A549 (cell line): Measurements from ENCODE around the gene KRT37.

Experiments
- BHLHE40 ChIP-seq: IDR thresholded peaks from 2 replicates; pipeline ENCODE4 v1.6.1; 2012; ENCODE audit warnings: low read depth, low read length, inconsistent platforms
- CBX2 ChIP-seq: fragments of 200-600 bp; sonication (generic); IDR thresholded peaks from 2 replicates; pipeline ENCODE4 v1.6.1; 2016; ENCODE audit warnings: low read depth, mild to moderate bottlenecking, borderline replicate concordance
- CEBPB ChIP-seq, 2 experiments: fragments of >200 bp in 1 of 2; sonication (Bioruptor Twin) in 1 of 2; formaldehyde crosslinking in 1 of 2; IDR thresholded peaks; 2 replicates each; pipeline ENCODE4 v1.6.1; 2012 to 2016
- NR3C1 ChIP-seq: fragments of >200 bp; sonication (Bioruptor Twin); formaldehyde crosslinking; IDR thresholded peaks from 3 replicates; pipeline ENCODE4 v1.6.1; 2017
- PHF8 ChIP-seq: fragments of 200-600 bp; sonication (generic); IDR thresholded peaks from 2 replicates; pipeline ENCODE4 v1.6.1; 2016; ENCODE audit warnings: low read depth, mild to moderate bottlenecking, antibody characterized with exemption, moderate library complexity, borderline replicate concordance
- POLR2A ChIP-seq: IDR thresholded peaks from 2 replicates; pipeline ENCODE4 v1.6.1; 2012; ENCODE audit warnings: mild to moderate bottlenecking, low read length
- TF ChIP-seq, protein P1 (sequence below): fragments of >200 bp; sonication (Bioruptor Twin); formaldehyde crosslinking; IDR thresholded peaks from 3 replicates; pipeline ENCODE4 v1.5.1; 2016
- TF ChIP-seq, protein P2 (sequence below): fragments of 200-600 bp; sonication (generic); IDR thresholded peaks from 2 replicates; pipeline ENCODE4 v1.6.1; 2016; ENCODE audit warnings: antibody characterized with exemption, mild to moderate bottlenecking, moderate library complexity
- TF ChIP-seq, protein P3 (sequence below): IDR thresholded peaks from 2 replicates; pipeline ENCODE4 v1.6.1; 2012; ENCODE audit warnings: low read depth, borderline replicate concordance

DNA sequence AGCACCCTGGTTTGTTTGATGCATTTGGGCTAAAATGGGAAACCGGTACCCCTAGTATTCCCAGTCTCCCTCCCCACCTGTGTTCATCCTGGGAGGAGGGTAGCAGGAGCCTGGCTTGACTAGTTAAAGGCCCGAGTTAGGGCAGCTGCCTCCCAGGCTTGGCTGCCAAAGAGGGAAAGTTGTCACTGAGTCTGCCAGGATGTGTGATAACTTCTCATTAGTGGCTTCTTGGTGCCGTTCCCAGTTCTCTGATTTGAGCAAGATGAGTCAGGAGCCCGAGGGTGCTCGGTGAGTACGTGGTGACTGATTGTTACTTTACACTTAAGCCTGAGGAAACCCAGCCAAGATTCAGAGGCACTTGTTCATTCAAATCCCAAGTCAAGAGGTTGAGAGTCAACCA lies 40.3 kb upstream of the KRT37 start:
- TF ChIP-seq, protein P1, sequence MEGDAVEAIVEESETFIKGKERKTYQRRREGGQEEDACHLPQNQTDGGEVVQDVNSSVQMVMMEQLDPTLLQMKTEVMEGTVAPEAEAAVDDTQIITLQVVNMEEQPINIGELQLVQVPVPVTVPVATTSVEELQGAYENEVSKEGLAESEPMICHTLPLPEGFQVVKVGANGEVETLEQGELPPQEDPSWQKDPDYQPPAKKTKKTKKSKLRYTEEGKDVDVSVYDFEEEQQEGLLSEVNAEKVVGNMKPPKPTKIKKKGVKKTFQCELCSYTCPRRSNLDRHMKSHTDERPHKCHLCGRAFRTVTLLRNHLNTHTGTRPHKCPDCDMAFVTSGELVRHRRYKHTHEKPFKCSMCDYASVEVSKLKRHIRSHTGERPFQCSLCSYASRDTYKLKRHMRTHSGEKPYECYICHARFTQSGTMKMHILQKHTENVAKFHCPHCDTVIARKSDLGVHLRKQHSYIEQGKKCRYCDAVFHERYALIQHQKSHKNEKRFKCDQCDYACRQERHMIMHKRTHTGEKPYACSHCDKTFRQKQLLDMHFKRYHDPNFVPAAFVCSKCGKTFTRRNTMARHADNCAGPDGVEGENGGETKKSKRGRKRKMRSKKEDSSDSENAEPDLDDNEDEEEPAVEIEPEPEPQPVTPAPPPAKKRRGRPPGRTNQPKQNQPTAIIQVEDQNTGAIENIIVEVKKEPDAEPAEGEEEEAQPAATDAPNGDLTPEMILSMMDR = no peak
- no peak for TF ChIP-seq PHF8
- TF ChIP-seq, protein P2, sequence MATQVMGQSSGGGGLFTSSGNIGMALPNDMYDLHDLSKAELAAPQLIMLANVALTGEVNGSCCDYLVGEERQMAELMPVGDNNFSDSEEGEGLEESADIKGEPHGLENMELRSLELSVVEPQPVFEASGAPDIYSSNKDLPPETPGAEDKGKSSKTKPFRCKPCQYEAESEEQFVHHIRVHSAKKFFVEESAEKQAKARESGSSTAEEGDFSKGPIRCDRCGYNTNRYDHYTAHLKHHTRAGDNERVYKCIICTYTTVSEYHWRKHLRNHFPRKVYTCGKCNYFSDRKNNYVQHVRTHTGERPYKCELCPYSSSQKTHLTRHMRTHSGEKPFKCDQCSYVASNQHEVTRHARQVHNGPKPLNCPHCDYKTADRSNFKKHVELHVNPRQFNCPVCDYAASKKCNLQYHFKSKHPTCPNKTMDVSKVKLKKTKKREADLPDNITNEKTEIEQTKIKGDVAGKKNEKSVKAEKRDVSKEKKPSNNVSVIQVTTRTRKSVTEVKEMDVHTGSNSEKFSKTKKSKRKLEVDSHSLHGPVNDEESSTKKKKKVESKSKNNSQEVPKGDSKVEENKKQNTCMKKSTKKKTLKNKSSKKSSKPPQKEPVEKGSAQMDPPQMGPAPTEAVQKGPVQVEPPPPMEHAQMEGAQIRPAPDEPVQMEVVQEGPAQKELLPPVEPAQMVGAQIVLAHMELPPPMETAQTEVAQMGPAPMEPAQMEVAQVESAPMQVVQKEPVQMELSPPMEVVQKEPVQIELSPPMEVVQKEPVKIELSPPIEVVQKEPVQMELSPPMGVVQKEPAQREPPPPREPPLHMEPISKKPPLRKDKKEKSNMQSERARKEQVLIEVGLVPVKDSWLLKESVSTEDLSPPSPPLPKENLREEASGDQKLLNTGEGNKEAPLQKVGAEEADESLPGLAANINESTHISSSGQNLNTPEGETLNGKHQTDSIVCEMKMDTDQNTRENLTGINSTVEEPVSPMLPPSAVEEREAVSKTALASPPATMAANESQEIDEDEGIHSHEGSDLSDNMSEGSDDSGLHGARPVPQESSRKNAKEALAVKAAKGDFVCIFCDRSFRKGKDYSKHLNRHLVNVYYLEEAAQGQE = no peak
- TF ChIP-seq CBX2 = no peak
- TF ChIP-seq POLR2A = no peak
- TF ChIP-seq NR3C1 = no peak
- TF ChIP-seq BHLHE40 = no peak
- TF ChIP-seq, protein P3, sequence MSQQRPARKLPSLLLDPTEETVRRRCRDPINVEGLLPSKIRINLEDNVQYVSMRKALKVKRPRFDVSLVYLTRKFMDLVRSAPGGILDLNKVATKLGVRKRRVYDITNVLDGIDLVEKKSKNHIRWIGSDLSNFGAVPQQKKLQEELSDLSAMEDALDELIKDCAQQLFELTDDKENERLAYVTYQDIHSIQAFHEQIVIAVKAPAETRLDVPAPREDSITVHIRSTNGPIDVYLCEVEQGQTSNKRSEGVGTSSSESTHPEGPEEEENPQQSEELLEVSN = no peak
- no peak for TF ChIP-seq CEBPB (IDR thresholded peaks at IDR 0.05)
